CD4-positive, alpha-beta T cell treated with Interferon gamma for 1 hour (primary cell): ENCODE data around the gene C14orf119.

Source experiments
- DNase-seq: peaks from one replicate; pipeline ENCODE4 v3.0.0-alpha.2; 2020

Gene C14orf119

GRCh38 chr14:23095196-23096108 lies at the start of gene C14orf119:
Gene C14orf119, plus strand, starts transcription at chr14:23095505. Its CDS starts 2,154 bp downstream, at chr14:23097659.
- peak; percentile 99 for DNase-seq

- no peak for DNase-seq
These were observed 48.2 kb upstream of the C14orf119 start for GRCh38 chr14:23047034-23047634.

- DNase-seq = no peak
These were observed 47.3 kb upstream of the C14orf119 start for GRCh38 chr14:23047751-23048693.

- no peak for DNase-seq
These were observed 46.3 kb upstream of the C14orf119 start for GRCh38 chr14:23049011-23049410.

- DNase-seq = no peak
These were observed 43.9 kb upstream of the C14orf119 start for GRCh38 chr14:23051141-23052057.

- DNase-seq = no peak
These were observed 43.1 kb upstream of the C14orf119 start for GRCh38 chr14:23052182-23052623.

- DNase-seq = no peak
These were observed 42.6 kb upstream of the C14orf119 start for GRCh38 chr14:23052671-23053070.

GRCh38 chr14:23053426-23053825 lies 41.9 kb upstream of the C14orf119 start:
- DNase-seq = no peak

GRCh38 chr14:23054000-23054811 lies 41.1 kb upstream of the C14orf119 start:
- DNase-seq = no peak

- DNase-seq = no peak
These were observed 40.2 kb upstream of the C14orf119 start for GRCh38 chr14:23055147-23055550.

GRCh38 chr14:23055621-23056144 lies 39.6 kb upstream of the C14orf119 start:
- no peak for DNase-seq

- DNase-seq = peak; percentile 69
These were observed 39.0 kb upstream of the C14orf119 start for GRCh38 chr14:23056145-23056955.

GRCh38 chr14:23056956-23057756 lies 38.1 kb upstream of the C14orf119 start, which contains the start of gene CDH24:
Gene CDH24, minus strand, starts transcription at chr14:23057520. Its CDS starts 1,787 bp downstream, at chr14:23055733.
- DNase-seq = peak; percentile 67

GRCh38 chr14:23057757-23058653 lies 37.3 kb upstream of the C14orf119 start:
- peak; percentile 80 for DNase-seq

GRCh38 chr14:23058654-23059504 lies 36.4 kb upstream of the C14orf119 start:
- no peak for DNase-seq

GRCh38 chr14:23060536-23061260 lies 34.6 kb upstream of the C14orf119 start:
- no peak for DNase-seq
